Measurements from ENCODE around the gene SYNPR.

- TF ChIP-seq CTCF (IDR thresholded peaks at IDR 0.05; ENCODE audit: insufficient read depth, low read length) (no peak), REST (IDR thresholded peaks at IDR 0.05; ENCODE audit: insufficient replicate concordance, low read depth) (no peak), POLR2AphosphoS5 (IDR thresholded peaks at IDR 0.05; ENCODE audit: low read depth) (no peak), GABPA (IDR thresholded peaks at IDR 0.05; ENCODE audit: low read depth) (no peak), SPI1 (IDR thresholded peaks at IDR 0.05; ENCODE audit: borderline replicate concordance, low read depth) (no peak)
These were observed 12.6 kb downstream of the SYNPR start for GRCh38 chr3:63290686-63291085.

All from HL-60 (cell line).